ENCODE results near the gene PLCD1.

The PLCD1 gene

GRCh38 chr3:37963016-37963415 is 66.4 kb downstream of the PLCD1 start:
- FAIRE-seq (no peak), DNase-seq (ENCODE audit: insufficient read length) (no peak)
- no peak for TF ChIP-seq TAF1 (IDR thresholded peaks at IDR 0.05; ENCODE audit: borderline replicate concordance, low read depth, low read length)
- TF ChIP-seq POLR2A (IDR thresholded peaks at IDR 0.05; ENCODE audit: low read depth, low read length), result no peak
- TF ChIP-seq POLR2AphosphoS5 (IDR thresholded peaks at IDR 0.05; ENCODE audit: low read depth, low read length), result no peak

GRCh38 chr3:37961622-37962431 is 67.6 kb downstream of the PLCD1 start:
- DNase-seq (ENCODE audit: insufficient read length) (no peak), FAIRE-seq (no peak)
- TF ChIP-seq TAF1 (IDR thresholded peaks at IDR 0.05; ENCODE audit: borderline replicate concordance, low read depth, low read length) (no peak), POLR2A (IDR thresholded peaks at IDR 0.05; ENCODE audit: low read depth, low read length) (no peak), POLR2AphosphoS5 (IDR thresholded peaks at IDR 0.05; ENCODE audit: low read depth, low read length) (no peak)

GRCh38 chr3:37957539-37957936 is 71.9 kb downstream of the PLCD1 start:
- no peak for DNase-seq (ENCODE audit: insufficient read length)
- TF ChIP-seq TAF1 (IDR thresholded peaks at IDR 0.05; ENCODE audit: borderline replicate concordance, low read depth, low read length), result no peak
- no peak for TF ChIP-seq POLR2AphosphoS5 (IDR thresholded peaks at IDR 0.05; ENCODE audit: low read depth, low read length)
- no peak for TF ChIP-seq POLR2A (IDR thresholded peaks at IDR 0.05; ENCODE audit: low read depth, low read length)
- no peak for FAIRE-seq
